ENCODE measurements around the gene HAUS3.

GRCh38 chr4:2217726-2218125 is 24.2 kb downstream of the HAUS3 start:
- TF ChIP-seq CTCF (IDR thresholded peaks at IDR 0.05; ENCODE audit: poor library complexity) = no peak
- no peak for TF ChIP-seq EZH2phosphoT487 (IDR thresholded peaks at IDR 0.05; ENCODE audit: low read depth, severe bottlenecking, unreplicated experiment)

Measured in hepatocyte (in vitro differentiated cells).